ENCODE results near the gene MTURN.

MTURN gene

GRCh38 chr7:30199271-30199670, 64.5 kb downstream of the MTURN start:
- H3K36me3 ChIP-seq (ENCODE audit: low read depth) = no peaks in the 10 kb centered on the region
- H3K27me3 ChIP-seq (ENCODE audit: insufficient read depth, poor library complexity, severe bottlenecking) = no peaks in the 10 kb centered on the region
- no peak overlapping the region for H3K4me3 ChIP-seq (ENCODE audit: severe bottlenecking)
- no peak overlapping the region for H3K27ac ChIP-seq (ENCODE audit: poor library complexity, severe bottlenecking)
- DNase-seq (ENCODE audit: low spot score) (no peak), ATAC-seq (ENCODE audit: low read depth) (no peak)
- peaks cover 17% of the 10 kb centered on the region for H3K9me3 ChIP-seq (ENCODE audit: severe bottlenecking)
- no peaks in the 10 kb centered on the region for H3K4me1 ChIP-seq (ENCODE audit: insufficient read depth, poor library complexity, severe bottlenecking)
- no peak for TF ChIP-seq CTCF (IDR thresholded peaks at IDR 0.05; ENCODE audit: poor library complexity, severe bottlenecking)

DNA sequence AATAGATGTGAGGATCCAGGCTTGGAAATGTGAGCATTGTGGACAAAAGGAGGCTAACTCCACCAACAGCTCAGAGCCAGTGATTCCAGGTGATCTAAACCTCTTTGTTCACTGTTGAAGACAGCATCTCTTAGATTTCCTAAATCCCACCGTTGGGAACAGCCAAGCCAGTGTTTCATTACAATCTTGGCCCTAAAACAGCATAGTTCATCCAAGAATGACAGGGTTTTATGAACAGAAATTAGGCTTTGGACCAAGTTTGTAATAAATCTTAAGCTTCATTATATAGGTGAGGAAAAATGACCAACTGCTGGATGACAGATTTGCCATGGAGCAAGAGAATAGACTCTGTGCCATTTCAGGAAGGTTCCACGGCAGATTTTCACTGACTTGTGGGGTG, 65.8 kb downstream of the MTURN start:
- no peaks in the 10 kb centered on the region for H3K36me3 ChIP-seq (ENCODE audit: low read depth)
- no peaks in the 10 kb centered on the region for H3K27me3 ChIP-seq (ENCODE audit: insufficient read depth, poor library complexity, severe bottlenecking)
- ATAC-seq (ENCODE audit: low read depth) (no peak), DNase-seq (ENCODE audit: low spot score) (no peak)
- H3K4me3 ChIP-seq (ENCODE audit: severe bottlenecking) = no peak overlapping the region
- no peaks in the 10 kb centered on the region for H3K4me1 ChIP-seq (ENCODE audit: insufficient read depth, poor library complexity, severe bottlenecking)
- H3K9me3 ChIP-seq (ENCODE audit: severe bottlenecking) = peaks cover 16% of the 10 kb centered on the region
- no peak for TF ChIP-seq CTCF (IDR thresholded peaks at IDR 0.05; ENCODE audit: poor library complexity, severe bottlenecking)
- no peak overlapping the region for H3K27ac ChIP-seq (ENCODE audit: poor library complexity, severe bottlenecking)

DNA sequence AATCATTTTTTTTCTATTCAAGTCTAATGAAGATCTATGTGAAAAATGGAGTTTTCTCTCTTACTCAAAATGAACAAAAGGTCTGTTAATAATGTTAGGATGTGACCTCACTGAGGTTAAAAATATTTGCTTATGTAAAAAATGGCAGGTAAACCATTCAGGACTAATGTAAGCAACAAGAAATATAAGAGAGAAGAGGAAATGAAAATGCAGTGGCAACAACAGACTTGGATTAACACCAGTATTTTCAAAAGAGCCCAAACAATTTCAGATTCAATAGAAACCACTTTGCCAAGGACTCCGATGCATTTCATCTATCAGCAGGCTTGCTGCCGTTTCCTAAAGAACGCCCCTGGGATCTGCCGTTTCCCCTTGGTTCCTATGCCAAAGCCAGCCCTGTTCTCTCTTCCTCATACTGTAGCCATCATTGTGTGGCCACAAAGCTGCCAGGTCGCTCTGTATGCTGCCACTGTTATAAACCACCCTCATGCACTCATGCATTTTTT, 66.4 kb downstream of the MTURN start:
- peaks cover 10% of the 10 kb centered on the region for H3K9me3 ChIP-seq (ENCODE audit: severe bottlenecking)
- DNase-seq (ENCODE audit: low spot score) (no peak), ATAC-seq (ENCODE audit: low read depth) (no peak)
- no peak overlapping the region for H3K27ac ChIP-seq (ENCODE audit: poor library complexity, severe bottlenecking)
- H3K4me3 ChIP-seq (ENCODE audit: severe bottlenecking) = no peak overlapping the region
- H3K4me1 ChIP-seq (ENCODE audit: insufficient read depth, poor library complexity, severe bottlenecking) = peaks cover 1% of the 10 kb centered on the region
- no peaks in the 10 kb centered on the region for H3K27me3 ChIP-seq (ENCODE audit: insufficient read depth, poor library complexity, severe bottlenecking)
- H3K36me3 ChIP-seq (ENCODE audit: low read depth) = no peaks in the 10 kb centered on the region
- no peak for TF ChIP-seq CTCF (IDR thresholded peaks at IDR 0.05; ENCODE audit: poor library complexity, severe bottlenecking)

GRCh38 chr7:30201921-30202320, 67.1 kb downstream of the MTURN start:
- DNase-seq (ENCODE audit: low spot score) = no peak

More at GRCh38 chr7:30201921-30202320, 67.1 kb downstream of the MTURN start:
- no peaks in the 10 kb centered on the region for H3K27me3 ChIP-seq (ENCODE audit: insufficient read depth, poor library complexity, severe bottlenecking)
- no peak overlapping the region for H3K4me3 ChIP-seq (ENCODE audit: severe bottlenecking)
- no peak overlapping the region for H3K27ac ChIP-seq (ENCODE audit: poor library complexity, severe bottlenecking)
- H3K4me1 ChIP-seq (ENCODE audit: insufficient read depth, poor library complexity, severe bottlenecking) = peaks cover 7% of the 10 kb centered on the region
- no peak for ATAC-seq (ENCODE audit: low read depth)
- H3K36me3 ChIP-seq (ENCODE audit: low read depth) = no peaks in the 10 kb centered on the region
- TF ChIP-seq CTCF (IDR thresholded peaks at IDR 0.05; ENCODE audit: poor library complexity, severe bottlenecking) = no peak
- peaks cover 3% of the 10 kb centered on the region for H3K9me3 ChIP-seq (ENCODE audit: severe bottlenecking)

Measured in RWPE2 (cell line).